Ovary (tissue), 3 donors: ENCODE measurements around the gene ACP4.

Source experiments
- CTCF ChIP-seq, 3 donors: fragments of 450-650 bp in 2 of 3; fragments of 200-600 bp in 1 of 3; IDR thresholded peaks; one replicate each; pipeline versions ENCODE4 v1.5.1 to v1.8.0; 2016 to 2022; ENCODE audit warnings: antibody characterized with exemption in 3 of 3, mild to moderate bottlenecking in 1 of 3
- EP300 ChIP-seq: sonication (generic); formaldehyde crosslinking; IDR thresholded peaks from one replicate; pipeline ENCODE4 v1.6.1; 2017; ENCODE audit warnings: antibody characterized with exemption
- donor health status: DM: no; HTN: no; CAD: no.

GRCh38 chr19:50822661-50823208 lies 32.5 kb downstream of the ACP4 start:
- TF ChIP-seq CTCF (IDR thresholded peaks at IDR 0.05) (no peak), EP300 (no peak)
